HepG2 (cell line): ENCODE data around the gene CAPG. TPM values are rescaled to one million over a fixed set of nuclear protein-coding genes. Genes with fewer than 3 reads are reported as not detected.

ENCODE experiments used
- CEBPB ChIP-seq: IDR thresholded peaks from 2 replicates; pipeline ENCODE4 v1.6.1; 2011; ENCODE audit warnings: low read depth, low read length, improper control_type of control experiment, borderline replicate concordance
- CENPX ChIP-seq: sonication (generic); formaldehyde crosslinking; IDR thresholded peaks from 2 replicates; pipeline ENCODE4 v1.9.0; 2021; ENCODE audit warnings: mild to moderate bottlenecking, missing genetic modification reagents, moderate library complexity
- DNMT3B ChIP-seq: conservative IDR thresholded peaks from 2 replicates; pipeline ENCODE4 v1.6.1; 2016; ENCODE audit warnings: missing biosample characterization, control low read depth
- FOXM1 ChIP-seq: sonication (generic); formaldehyde crosslinking; IDR thresholded peaks from 2 replicates; pipeline ENCODE4 v1.5.0; 2020; ENCODE audit warnings: missing genetic modification reagents
- HCFC1 ChIP-seq: fragments of 150-350 bp; IDR thresholded peaks from 2 replicates; pipeline ENCODE4 v1.6.1; 2014; ENCODE audit warnings: low read depth, low read length
- HMGA1 ChIP-seq: sonication (generic); formaldehyde crosslinking; conservative IDR thresholded peaks from 2 replicates; pipeline ENCODE4 v1.4.0; 2020; ENCODE audit warnings: missing genetic modification reagents
- MEIS1 ChIP-seq: sonication (generic); formaldehyde crosslinking; IDR thresholded peaks from 2 replicates; pipeline ENCODE4 v1.9.0; 2021; ENCODE audit warnings: mild to moderate bottlenecking, missing genetic modification reagents, moderate library complexity, borderline replicate concordance
- PTBP1 ChIP-seq: fragments of 200-400 bp; formaldehyde crosslinking; IDR thresholded peaks from 2 replicates; pipeline ENCODE4 v1.6.1; 2018; ENCODE audit warnings: low read length, low read depth; ENCODE audit not compliant: poor library complexity, severe bottlenecking
- REST ChIP-seq, 2 experiments: IDR thresholded peaks; 2 replicates each; pipeline ENCODE4 v1.6.1; 2011 to 2012; ENCODE audit warnings: low read length in 2 of 2, borderline replicate concordance in 1 of 2, low read depth in 1 of 2, mild to moderate bottlenecking in 1 of 2, moderate library complexity in 1 of 2
- SOX5 ChIP-seq: IDR thresholded peaks from 2 replicates; pipeline ENCODE4 v1.6.1; 2016; ENCODE audit warnings: borderline replicate concordance
- XRCC5 ChIP-seq: fragments of 200-400 bp; formaldehyde crosslinking; optimal IDR thresholded peaks from 2 replicates; pipeline ENCODE3; 2017; ENCODE audit warnings: mild to moderate bottlenecking, low read length
- ZMYM2 ChIP-seq: sonication (generic); formaldehyde crosslinking; IDR thresholded peaks from 2 replicates; pipeline ENCODE4 v1.8.0; 2022; ENCODE audit warnings: mild to moderate bottlenecking, missing genetic modification reagents
- ZNF124 ChIP-seq: sonication (generic); formaldehyde crosslinking; IDR thresholded peaks from 2 replicates; pipeline ENCODE4 v1.4.0; 2020; ENCODE audit warnings: missing genetic modification reagents
- ZNF205 ChIP-seq: IDR thresholded peaks from 2 replicates; pipeline ENCODE4 v1.6.1; 2018; ENCODE audit warnings: missing biosample characterization, missing genetic modification reagents
- ZNF256 ChIP-seq: sonication (generic); formaldehyde crosslinking; conservative IDR thresholded peaks from 2 replicates; pipeline ENCODE4 v1.4.0; 2020; ENCODE audit warnings: missing genetic modification reagents
- ZNF333 ChIP-seq: sonication (generic); formaldehyde crosslinking; IDR thresholded peaks from 2 replicates; pipeline ENCODE4 v1.4.0; 2020; ENCODE audit warnings: mild to moderate bottlenecking, missing genetic modification reagents, borderline replicate concordance
- ZNF468 ChIP-seq: sonication (generic); formaldehyde crosslinking; IDR thresholded peaks from 2 replicates; pipeline ENCODE4 v1.8.0; 2022; ENCODE audit warnings: mild to moderate bottlenecking, moderate library complexity, missing genetic modification reagents
- ZNF567 ChIP-seq: sonication (generic); formaldehyde crosslinking; IDR thresholded peaks from 2 replicates; pipeline ENCODE4 v1.8.1; 2023; ENCODE audit warnings: mild to moderate bottlenecking, missing genetic modification reagents, borderline replicate concordance
- ZNF644 ChIP-seq: IDR thresholded peaks from 2 replicates; pipeline ENCODE4 v1.6.1; 2016; ENCODE audit warnings: low read depth
- ZNF678 ChIP-seq: sonication (generic); formaldehyde crosslinking; IDR thresholded peaks from 2 replicates; pipeline ENCODE4 v1.4.0; 2020; ENCODE audit warnings: mild to moderate bottlenecking, missing genetic modification reagents
- ZNF720 ChIP-seq: sonication (generic); formaldehyde crosslinking; IDR thresholded peaks from 2 replicates; pipeline ENCODE4 v1.4.0; 2020; ENCODE audit warnings: missing genetic modification reagents
- ZNF780A ChIP-seq: sonication (generic); formaldehyde crosslinking; IDR thresholded peaks from 2 replicates; pipeline ENCODE4 v1.8.0; 2022; ENCODE audit warnings: mild to moderate bottlenecking, missing genetic modification reagents, moderate library complexity
- ZNF879 ChIP-seq: sonication (generic); formaldehyde crosslinking; IDR thresholded peaks from 2 replicates; pipeline ENCODE4 v1.8.1; 2023; ENCODE audit warnings: missing genetic modification reagents
- polyA plus RNA-seq, 8 experiments: library from polyadenylated mRNA; depleted of rRNA in 3 of 8; stranded (reverse) in 7 of 8; unstranded in 1 of 8; fragments of >200 nt; fragmentation: Illumina TruSeq in 4 of 8; extraction: Trizol in 4 of 8; gene quantifications; 2 replicates each; pipeline versions ENCODE4 v1.2.1 to v1.2.3, GENCODE V29; 2011 to 2016; ENCODE audit warnings: low read depth in 4 of 8, missing spikeins in 1 of 8, mixed read lengths in 1 of 8; ENCODE audit not compliant: insufficient read depth in 1 of 8
- total RNA-seq, 5 experiments: library from RNA; depleted of rRNA; stranded (reverse); fragments of >200 nt; fragmentation: Illumina TruSeq; extraction: Trizol; gene quantifications; 2 replicates each; pipeline ENCODE4 v1.2.3, GENCODE V29; 2016; ENCODE audit warnings: low read depth in 1 of 5
- TF ChIP-seq, protein P1 (sequence below): sonication (generic); formaldehyde crosslinking; IDR thresholded peaks from 2 replicates; pipeline ENCODE4 v1.4.0; 2020; ENCODE audit warnings: missing genetic modification reagents
- TF ChIP-seq, protein P2 (sequence below): sonication (generic); formaldehyde crosslinking; IDR thresholded peaks from 2 replicates; pipeline ENCODE4 v1.9.0; 2022; ENCODE audit warnings: low read depth, missing genetic modification reagents

The CAPG gene
- total and polyA plus RNA-seq, 2 of the 13 experiments (the other 11 are each of a cell fraction or from before 2014, with no cell fraction given), result 12.7 to 18.2 TPM

DNA sequence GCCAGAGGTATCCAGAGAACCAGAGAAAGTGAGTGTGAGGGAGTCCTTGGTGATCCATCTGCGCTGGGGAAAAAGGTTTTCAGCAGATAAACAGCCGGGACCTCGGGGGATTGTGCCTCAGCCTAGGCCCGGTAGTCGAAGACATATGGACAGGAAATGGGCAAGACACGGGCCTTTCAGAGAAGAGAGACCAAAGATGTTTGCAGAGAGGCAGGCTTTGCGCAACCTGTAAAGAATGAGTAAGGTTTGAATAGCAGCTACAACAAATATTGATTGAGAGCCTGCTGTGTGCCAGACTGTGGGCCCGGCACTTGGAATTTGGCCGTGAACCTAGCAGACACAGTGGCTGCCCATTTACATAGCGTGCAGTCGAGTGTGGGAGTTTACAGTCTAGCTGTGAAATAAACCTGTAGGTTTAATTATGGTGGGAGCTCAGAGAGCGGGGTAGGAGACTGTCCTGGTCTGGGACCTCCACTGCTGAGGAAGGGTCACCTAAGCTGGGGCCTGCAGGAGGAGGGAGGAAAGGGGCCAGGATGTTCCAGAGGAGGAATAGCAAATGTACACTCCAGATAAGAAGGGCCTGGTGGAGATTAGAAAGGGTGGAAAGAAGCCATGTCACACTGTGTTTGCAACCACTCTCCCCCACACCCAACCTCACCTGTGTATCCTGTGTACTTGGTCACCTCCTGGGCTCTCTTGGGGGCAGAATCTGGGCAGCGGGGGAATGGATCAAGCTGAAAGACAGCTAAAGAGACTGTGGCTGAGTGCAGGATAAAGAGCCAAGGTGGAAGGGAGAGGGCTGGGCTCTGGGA lies 11.3 kb upstream of the CAPG start (continued):
- peak; percentile 86; the same call in 1 of the 2 replicates for TF ChIP-seq ZNF256 (CRISPR knock-in tag)
- TF ChIP-seq ZMYM2, result peak; percentile 81
- TF ChIP-seq CENPX (CRISPR knock-in tag), result no peak
- TF ChIP-seq, protein P1, sequence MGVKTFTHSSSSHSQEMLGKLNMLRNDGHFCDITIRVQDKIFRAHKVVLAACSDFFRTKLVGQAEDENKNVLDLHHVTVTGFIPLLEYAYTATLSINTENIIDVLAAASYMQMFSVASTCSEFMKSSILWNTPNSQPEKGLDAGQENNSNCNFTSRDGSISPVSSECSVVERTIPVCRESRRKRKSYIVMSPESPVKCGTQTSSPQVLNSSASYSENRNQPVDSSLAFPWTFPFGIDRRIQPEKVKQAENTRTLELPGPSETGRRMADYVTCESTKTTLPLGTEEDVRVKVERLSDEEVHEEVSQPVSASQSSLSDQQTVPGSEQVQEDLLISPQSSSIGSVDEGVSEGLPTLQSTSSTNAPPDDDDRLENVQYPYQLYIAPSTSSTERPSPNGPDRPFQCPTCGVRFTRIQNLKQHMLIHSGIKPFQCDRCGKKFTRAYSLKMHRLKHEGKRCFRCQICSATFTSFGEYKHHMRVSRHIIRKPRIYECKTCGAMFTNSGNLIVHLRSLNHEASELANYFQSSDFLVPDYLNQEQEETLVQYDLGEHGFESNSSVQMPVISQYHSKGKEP (CRISPR knock-in tag), result no peak
- TF ChIP-seq SOX5 (CRISPR knock-in tag), result peak; percentile 93
- peak; percentile 93 for TF ChIP-seq ZNF124 (CRISPR knock-in tag)
- TF ChIP-seq, protein P2, sequence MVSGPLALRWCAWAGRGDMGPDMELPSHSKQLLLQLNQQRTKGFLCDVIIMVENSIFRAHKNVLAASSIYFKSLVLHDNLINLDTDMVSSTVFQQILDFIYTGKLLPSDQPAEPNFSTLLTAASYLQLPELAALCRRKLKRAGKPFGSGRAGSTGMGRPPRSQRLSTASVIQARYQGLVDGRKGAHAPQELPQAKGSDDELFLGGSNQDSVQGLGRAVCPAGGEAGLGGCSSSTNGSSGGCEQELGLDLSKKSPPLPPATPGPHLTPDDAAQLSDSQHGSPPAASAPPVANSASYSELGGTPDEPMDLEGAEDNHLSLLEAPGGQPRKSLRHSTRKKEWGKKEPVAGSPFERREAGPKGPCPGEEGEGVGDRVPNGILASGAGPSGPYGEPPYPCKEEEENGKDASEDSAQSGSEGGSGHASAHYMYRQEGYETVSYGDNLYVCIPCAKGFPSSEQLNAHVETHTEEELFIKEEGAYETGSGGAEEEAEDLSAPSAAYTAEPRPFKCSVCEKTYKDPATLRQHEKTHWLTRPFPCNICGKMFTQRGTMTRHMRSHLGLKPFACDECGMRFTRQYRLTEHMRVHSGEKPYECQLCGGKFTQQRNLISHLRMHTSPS, result peak; percentile 70
- 0 out of 2 replicates have a peak, but pooled peaks have one; percentile 58 for TF ChIP-seq ZNF567 (CRISPR knock-in tag)
- TF ChIP-seq ZNF333 (CRISPR knock-in tag), result no peak
- no peak for TF ChIP-seq ZNF678 (CRISPR knock-in tag)
- TF ChIP-seq REST (IDR thresholded peaks at IDR 0.05; ENCODE audit: borderline replicate concordance in 1 of 2, low read depth in 1 of 2, low read length in 2 of 2), result peak in 1 of 2 experiments; percentile 86; a peak in 2 of 4 replicates
- no peak for TF ChIP-seq ZNF720 (CRISPR knock-in tag)
- no peak for TF ChIP-seq HMGA1 (CRISPR knock-in tag)
- peak; percentile 97 for TF ChIP-seq DNMT3B (CRISPR knock-in tag)
- peak; percentile 52; the same call in 1 of the 2 replicates for TF ChIP-seq ZNF644 (CRISPR knock-in tag)
- peak; percentile 98 for TF ChIP-seq ZNF205 (CRISPR knock-in tag)
- TF ChIP-seq CEBPB, result peak; percentile 99
- TF ChIP-seq HCFC1, result no peak
- TF ChIP-seq ZNF780A, result peak; percentile 61; the same call in 1 of the 2 replicates
- no peak for TF ChIP-seq ZNF879 (CRISPR knock-in tag)
- TF ChIP-seq PTBP1, result no peak
- TF ChIP-seq MEIS1 (CRISPR knock-in tag), result peak; percentile 39; the same call in 1 of the 2 replicates
- TF ChIP-seq ZNF468 (CRISPR knock-in tag), result no peak
- TF ChIP-seq FOXM1 (CRISPR knock-in tag), result no peak
- peak; percentile 49 for TF ChIP-seq XRCC5
